Measurements from ENCODE around the gene FASTKD1. TPM values are rescaled to one million over a fixed set of nuclear protein-coding genes. Genes with fewer than 3 reads are reported as not detected.

The FASTKD1 gene
- total RNA-seq, 4 donors from 2014 or later, result 8.3 to 15.4 (median 11.0) TPM

- intact Hi-C loops (cut with DNase I), result no loop called here
- H3K36me3 ChIP-seq, result peaks cover 0 to 53% (median 35%) of the 10 kb centered on the region in 4 donors
Observed at GRCh38 chr2:169504651-169505050, 69.0 kb downstream of the FASTKD1 start.

GRCh38 chr2:169495310-169495928, 78.2 kb downstream of the FASTKD1 start:
- Histone ChIP-seq H3K36me3 (peaks cover 6 to 59% (median 17%) of the 10 kb centered on the region in 4 donors), H3K27me3 (no peaks in the 10 kb centered on the region), H3K9me3 (no peaks in the 10 kb centered on the region), H3K4me1 (no peaks in the 10 kb centered on the region), H3K4me3 (no peak overlapping the region), H3K27ac (replicated peaks in 1 of 4) (no peak overlapping the region)
- no peak for DNase-seq (ENCODE audit: extremely low spot score)
- WGBS, result 98% methylated on average over 5 of the region's 5 CpGs
- intact Hi-C loops (cut with DNase I), result no loop called here
- TF ChIP-seq POLR2A (IDR thresholded peaks at IDR 0.05; ENCODE audit: low read depth), result no peak
- no peak for TF ChIP-seq POLR2AphosphoS5 (IDR thresholded peaks at IDR 0.05)
- no peak for TF ChIP-seq CTCF (IDR thresholded peaks at IDR 0.05)
- TF ChIP-seq EP300 (IDR thresholded peaks at IDR 0.05), result no peak

More at GRCh38 chr2:169504651-169505050, 69.0 kb downstream of the FASTKD1 start:
- Histone ChIP-seq H3K9me3 (no peaks in the 10 kb centered on the region), H3K4me3 (no peak overlapping the region), H3K4me1 (peaks cover 0 to 11% (median 6%) of the 10 kb centered on the region in 4 donors), H3K27ac (replicated peaks in 1 of 4) (no peak overlapping the region), H3K27me3 (no peaks in the 10 kb centered on the region)
- 95% methylated on average over 18 of the region's 19 CpGs for WGBS
- DNase-seq (ENCODE audit: extremely low spot score), result no peak
- TF ChIP-seq CTCF (IDR thresholded peaks at IDR 0.05), result no peak
- no peak for TF ChIP-seq POLR2AphosphoS5 (IDR thresholded peaks at IDR 0.05)
- no peak for TF ChIP-seq POLR2A (IDR thresholded peaks at IDR 0.05; ENCODE audit: low read depth)
- TF ChIP-seq EP300 (IDR thresholded peaks at IDR 0.05), result no peak

GRCh38 chr2:169493360-169493759, 80.3 kb downstream of the FASTKD1 start:
- no peak overlapping the region for H3K4me3 ChIP-seq
- TF ChIP-seq POLR2AphosphoS5 (IDR thresholded peaks at IDR 0.05) (no peak), POLR2A (IDR thresholded peaks at IDR 0.05; ENCODE audit: low read depth) (no peak), EP300 (IDR thresholded peaks at IDR 0.05) (no peak), CTCF (IDR thresholded peaks at IDR 0.05) (no peak)
- no peaks in the 10 kb centered on the region for H3K9me3 ChIP-seq
- intact Hi-C loops (cut with DNase I), result no loop called here
- peaks cover 7 to 59% (median 14%) of the 10 kb centered on the region in 4 donors for H3K36me3 ChIP-seq
- H3K27me3 ChIP-seq, result no peaks in the 10 kb centered on the region
- no peak for DNase-seq (ENCODE audit: extremely low spot score)
- 93% methylated on average over 2 of the region's 2 CpGs for WGBS
- no peaks in the 10 kb centered on the region for H3K4me1 ChIP-seq
- no peak overlapping the region for H3K27ac ChIP-seq (replicated peaks in 1 of 4)

GRCh38 chr2:169491378-169491777, 82.3 kb downstream of the FASTKD1 start:
- Histone ChIP-seq H3K4me3 (no peak overlapping the region), H3K36me3 (peaks cover 11 to 65% (median 21%) of the 10 kb centered on the region in 4 donors), H3K27me3 (no peaks in the 10 kb centered on the region), H3K27ac (replicated peaks in 1 of 4) (no peak overlapping the region), H3K9me3 (no peaks in the 10 kb centered on the region), H3K4me1 (no peaks in the 10 kb centered on the region)
- intact Hi-C loops (cut with DNase I), result no loop called here
- TF ChIP-seq EP300 (IDR thresholded peaks at IDR 0.05), result no peak
- no peak for TF ChIP-seq CTCF (IDR thresholded peaks at IDR 0.05)
- no peak for TF ChIP-seq POLR2A (IDR thresholded peaks at IDR 0.05; ENCODE audit: low read depth)
- TF ChIP-seq POLR2AphosphoS5 (IDR thresholded peaks at IDR 0.05), result no peak
- DNase-seq (ENCODE audit: extremely low spot score), result no peak

GRCh38 chr2:169490834-169491233, 82.8 kb downstream of the FASTKD1 start:
- H3K4me3 ChIP-seq, result no peak overlapping the region
- TF ChIP-seq EP300 (IDR thresholded peaks at IDR 0.05) (no peak), POLR2A (IDR thresholded peaks at IDR 0.05; ENCODE audit: low read depth) (no peak), POLR2AphosphoS5 (IDR thresholded peaks at IDR 0.05) (no peak), CTCF (IDR thresholded peaks at IDR 0.05) (no peak)
- no peaks in the 10 kb centered on the region for H3K9me3 ChIP-seq
- peaks cover 11 to 63% (median 22%) of the 10 kb centered on the region in 4 donors for H3K36me3 ChIP-seq
- intact Hi-C loops (cut with DNase I), result no loop called here
- no peak overlapping the region for H3K27ac ChIP-seq (replicated peaks in 1 of 4)
- no peaks in the 10 kb centered on the region for H3K4me1 ChIP-seq
- no peak for DNase-seq (ENCODE audit: extremely low spot score)
- no peaks in the 10 kb centered on the region for H3K27me3 ChIP-seq
